ENCODE measurements around the gene SLCO1B1. TPM values are rescaled to one million over a fixed set of nuclear protein-coding genes. Genes with fewer than 3 reads are reported as not detected.
"Not testable (repeated sequence)": the region's sequence is repeated elsewhere in the genome, so short reads cannot be mapped to it uniquely, and the experiment has no call there.

The SLCO1B1 gene
- total RNA-seq, 3 donors from 2014 or later (not counting 1 experiment from before 2014, with no cell fraction given) = not detected

- TF ChIP-seq CTCF (IDR thresholded peaks at IDR 0.05) = no peak
- H3K9me3 Mint-ChIP-seq = peaks cover 11 to 27% of the 10 kb centered on the region in 2 donors
Measured at GRCh38 chr12:21117995-21118394, 13.0 kb upstream of the SLCO1B1 start.

GRCh38 chr12:21118760-21119159, 12.2 kb upstream of the SLCO1B1 start:
- no peak overlapping the region for H3K4me3 Mint-ChIP-seq
- peaks cover 18% of the 10 kb centered on the region for H3K36me3 Mint-ChIP-seq
- no peaks in the 10 kb centered on the region for H3K36me3 ChIP-seq (ENCODE audit: control insufficient read depth, insufficient read depth, low read length)
- no CpG with 5 or more reads among the region's 1 CpG for WGBS (ENCODE audit: insufficient coverage)
- no peak for TF ChIP-seq CTCF (IDR thresholded peaks at IDR 0.05)
- H3K4me1 ChIP-seq (ENCODE audit: control insufficient read depth, insufficient read depth, low read length) = no peaks in the 10 kb centered on the region
- no peak overlapping the region for H3K27ac Mint-ChIP-seq
- H3K4me1 Mint-ChIP-seq = no peaks in the 10 kb centered on the region
- peaks cover 11 to 27% of the 10 kb centered on the region in 2 donors for H3K9me3 Mint-ChIP-seq
- ATAC-seq (no peak), DNase-seq (no peak)
- intact Hi-C loops (cut with micrococcal nuclease) = no loop called here
- H3K27me3 ChIP-seq (ENCODE audit: control insufficient read depth, insufficient read depth, low read length) = no peaks in the 10 kb centered on the region
- H3K27me3 Mint-ChIP-seq (ENCODE audit: low read depth in 2 of 2) = no peaks in the 10 kb centered on the region
- no peak overlapping the region for H3K27ac ChIP-seq (ENCODE audit: low read length)
- H3K9me3 ChIP-seq (ENCODE audit: control insufficient read depth, insufficient read depth, low read length) = peaks cover 3% of the 10 kb centered on the region
- no peak overlapping the region for H3K4me3 ChIP-seq (ENCODE audit: low read length)

More at GRCh38 chr12:21117995-21118394, 13.0 kb upstream of the SLCO1B1 start:
- H3K36me3 Mint-ChIP-seq = peaks cover 18% of the 10 kb centered on the region
- Histone ChIP-seq H3K27me3 (ENCODE audit: control insufficient read depth, insufficient read depth, low read length) (no peaks in the 10 kb centered on the region), H3K4me3 (ENCODE audit: low read length) (no peak overlapping the region), H3K27ac (ENCODE audit: low read length) (no peak overlapping the region), H3K36me3 (ENCODE audit: control insufficient read depth, insufficient read depth, low read length) (no peaks in the 10 kb centered on the region), H3K9me3 (ENCODE audit: control insufficient read depth, insufficient read depth, low read length) (peaks cover 3% of the 10 kb centered on the region), H3K4me1 (ENCODE audit: control insufficient read depth, insufficient read depth, low read length) (no peaks in the 10 kb centered on the region)
- 87% methylated on average over 3 of the region's 3 CpGs for WGBS (ENCODE audit: insufficient coverage)
- no peaks in the 10 kb centered on the region for H3K27me3 Mint-ChIP-seq (ENCODE audit: low read depth in 2 of 2)
- no peaks in the 10 kb centered on the region for H3K4me1 Mint-ChIP-seq
- no peak overlapping the region for H3K4me3 Mint-ChIP-seq
- no peak overlapping the region for H3K27ac Mint-ChIP-seq
- intact Hi-C loops (cut with micrococcal nuclease) = no loop called here
- DNase-seq (no peak), ATAC-seq (no peak)

- Histone ChIP-seq H3K36me3 (ENCODE audit: control insufficient read depth, insufficient read depth, low read length) (no peaks in the 10 kb centered on the region), H3K9me3 (ENCODE audit: control insufficient read depth, insufficient read depth, low read length) (no peaks in the 10 kb centered on the region), H3K27me3 (ENCODE audit: control insufficient read depth, insufficient read depth, low read length) (no peaks in the 10 kb centered on the region), H3K4me3 (ENCODE audit: low read length) (no peak overlapping the region), H3K4me1 (ENCODE audit: control insufficient read depth, insufficient read depth, low read length) (no peaks in the 10 kb centered on the region), H3K27ac (ENCODE audit: low read length) (no peak overlapping the region)
- no peaks in the 10 kb centered on the region for H3K4me1 Mint-ChIP-seq
- DNase-seq (no peak), ATAC-seq (no peak)
- no peaks in the 10 kb centered on the region for H3K36me3 Mint-ChIP-seq
- peaks cover 5 to 11% of the 10 kb centered on the region in 2 donors for H3K9me3 Mint-ChIP-seq
- H3K27ac Mint-ChIP-seq = no peak overlapping the region
- WGBS (ENCODE audit: insufficient coverage) = 77% methylated on average over 3 of the region's 3 CpGs
- intact Hi-C loops (cut with micrococcal nuclease) = no loop called here
- no peaks in the 10 kb centered on the region for H3K27me3 Mint-ChIP-seq (ENCODE audit: low read depth in 2 of 2)
- H3K4me3 Mint-ChIP-seq = no peak overlapping the region
- TF ChIP-seq CTCF (IDR thresholded peaks at IDR 0.05) = no peak
Measured at GRCh38 chr12:21129351-21129750, 1.6 kb upstream of the SLCO1B1 start.

GRCh38 chr12:21129906-21130305, 1.1 kb upstream of the SLCO1B1 start:
- H3K4me1 Mint-ChIP-seq = no peaks in the 10 kb centered on the region
- no peak overlapping the region for H3K4me3 ChIP-seq (ENCODE audit: low read length)
- H3K9me3 ChIP-seq (ENCODE audit: control insufficient read depth, insufficient read depth, low read length) = no peaks in the 10 kb centered on the region
- no peak overlapping the region for H3K27ac Mint-ChIP-seq
- H3K36me3 ChIP-seq (ENCODE audit: control insufficient read depth, insufficient read depth, low read length) = no peaks in the 10 kb centered on the region
- no peaks in the 10 kb centered on the region for H3K27me3 ChIP-seq (ENCODE audit: control insufficient read depth, insufficient read depth, low read length)
- TF ChIP-seq CTCF (IDR thresholded peaks at IDR 0.05) = no peak
- DNase-seq = no peak
- no peaks in the 10 kb centered on the region for H3K36me3 Mint-ChIP-seq
- peaks cover 6 to 11% of the 10 kb centered on the region in 2 donors for H3K9me3 Mint-ChIP-seq
- intact Hi-C loops (cut with micrococcal nuclease) = no loop called here
- H3K27me3 Mint-ChIP-seq (ENCODE audit: low read depth in 2 of 2) = no peaks in the 10 kb centered on the region
- no peaks in the 10 kb centered on the region for H3K4me1 ChIP-seq (ENCODE audit: control insufficient read depth, insufficient read depth, low read length)
- no peak for ATAC-seq
- no peak overlapping the region for H3K27ac ChIP-seq (ENCODE audit: low read length)
- H3K4me3 Mint-ChIP-seq = no peak overlapping the region
- WGBS (ENCODE audit: insufficient coverage) = 40% methylated on average over 1 of the region's 1 CpG

- intact Hi-C loops (cut with micrococcal nuclease); ATAC-seq: not testable (repeated sequence)
Measured at GRCh38 chr12:21137318-21137999, 6.5 kb downstream of the SLCO1B1 start.

More at GRCh38 chr12:21137318-21137999, 6.5 kb downstream of the SLCO1B1 start:
- H3K9me3 Mint-ChIP-seq = peaks cover 11 to 16% of the 10 kb centered on the region in 2 donors
- H3K36me3 ChIP-seq (ENCODE audit: control insufficient read depth, insufficient read depth, low read length); H3K4me3 Mint-ChIP-seq; H3K9me3 ChIP-seq (ENCODE audit: control insufficient read depth, insufficient read depth, low read length); H3K27ac ChIP-seq (ENCODE audit: low read length); H3K4me1 Mint-ChIP-seq; H3K4me3 ChIP-seq (ENCODE audit: low read length); H3K4me1 ChIP-seq (ENCODE audit: control insufficient read depth, insufficient read depth, low read length); H3K27ac Mint-ChIP-seq; H3K36me3 Mint-ChIP-seq; H3K27me3 ChIP-seq (ENCODE audit: control insufficient read depth, insufficient read depth, low read length); DNase-seq; H3K27me3 Mint-ChIP-seq (ENCODE audit: low read depth in 2 of 2): not testable (repeated sequence)
- WGBS (ENCODE audit: insufficient coverage) = 91% methylated on average over 14 of the region's 14 CpGs

Data from natural killer cell (primary cell).